ENCODE data around the gene SLC37A1.

The SLC37A1 gene

GRCh38 chr21:42574234-42575027 lies 60.8 kb downstream of the SLC37A1 start:
- DNase-seq (ENCODE audit: low read depth in 3 of 3), result no peak

- DNase-seq (ENCODE audit: low read depth in 3 of 3), result no peak
Measured at GRCh38 chr21:42575111-42575510, 61.5 kb downstream of the SLC37A1 start.

- no peak for DNase-seq (ENCODE audit: low read depth in 3 of 3)
Measured at GRCh38 chr21:42576639-42577038, 63.0 kb downstream of the SLC37A1 start.

- no peak for DNase-seq (ENCODE audit: low read depth in 3 of 3)
Measured at GRCh38 chr21:42578034-42578433, 64.4 kb downstream of the SLC37A1 start.

GRCh38 chr21:42578761-42579415 lies 65.2 kb downstream of the SLC37A1 start:
- DNase-seq (ENCODE audit: low read depth in 3 of 3), result no peak

- no peak for DNase-seq (ENCODE audit: low read depth in 3 of 3)
Measured at GRCh38 chr21:42579456-42580075, 65.9 kb downstream of the SLC37A1 start.

GRCh38 chr21:42580076-42580792 lies 66.6 kb downstream of the SLC37A1 start:
- DNase-seq (ENCODE audit: low read depth in 3 of 3), result no peak

GRCh38 chr21:42580793-42581321 lies 67.2 kb downstream of the SLC37A1 start:
- DNase-seq (ENCODE audit: low read depth in 3 of 3), result no peak

GRCh38 chr21:42581336-42581992 lies 67.8 kb downstream of the SLC37A1 start:
- no peak for DNase-seq (ENCODE audit: low read depth in 3 of 3)

- no peak for DNase-seq (ENCODE audit: low read depth in 3 of 3)
Measured at GRCh38 chr21:42581993-42582786, 68.5 kb downstream of the SLC37A1 start.

GRCh38 chr21:42582787-42583476 lies 69.3 kb downstream of the SLC37A1 start:
- no peak for DNase-seq (ENCODE audit: low read depth in 3 of 3)

GRCh38 chr21:42583477-42584295 lies 70.0 kb downstream of the SLC37A1 start:
- DNase-seq (ENCODE audit: low read depth in 3 of 3), result no peak

GRCh38 chr21:42584296-42584641 lies 70.6 kb downstream of the SLC37A1 start:
- DNase-seq (ENCODE audit: low read depth in 3 of 3), result no peak

- no peak for DNase-seq (ENCODE audit: low read depth in 3 of 3)
Measured at GRCh38 chr21:42585881-42586280, 72.2 kb downstream of the SLC37A1 start.

- no peak for DNase-seq (ENCODE audit: low read depth in 3 of 3)
Measured at GRCh38 chr21:42586406-42586805, 72.8 kb downstream of the SLC37A1 start.

- DNase-seq (ENCODE audit: low read depth in 3 of 3), result no peak
Measured at GRCh38 chr21:42587036-42587435, 73.4 kb downstream of the SLC37A1 start.

- DNase-seq (ENCODE audit: low read depth in 3 of 3), result no peak
Measured at GRCh38 chr21:42590431-42591131, 76.9 kb downstream of the SLC37A1 start.

- no peak for DNase-seq (ENCODE audit: low read depth in 3 of 3)
Measured at GRCh38 chr21:42591170-42591869, 77.7 kb downstream of the SLC37A1 start.
